HepG2 (cell line): ENCODE data around the gene OTOP1. TPM values are rescaled to one million over a fixed set of nuclear protein-coding genes. Genes with fewer than 3 reads are reported as not detected.

ENCODE experiments used
- ARID3A ChIP-seq: IDR thresholded peaks from 2 replicates; pipeline ENCODE4 v1.6.1; 2012; ENCODE audit warnings: low read depth, low read length, improper control_type of control experiment
- CEBPB ChIP-seq: IDR thresholded peaks from 2 replicates; pipeline ENCODE4 v1.6.1; 2011; ENCODE audit warnings: low read depth, low read length, improper control_type of control experiment, borderline replicate concordance
- CREM ChIP-seq, 2 experiments: sonication (generic) in 1 of 2; formaldehyde crosslinking in 1 of 2; IDR thresholded peaks; 2 replicates each; pipeline versions ENCODE4 v1.4.0 to v1.6.1; 2016 to 2020; ENCODE audit warnings: antibody characterized with exemption in 1 of 2, mild to moderate bottlenecking in 1 of 2, missing genetic modification reagents in 1 of 2
- DR1 ChIP-seq: sonication (generic); formaldehyde crosslinking; IDR thresholded peaks from 2 replicates; pipeline ENCODE4 v1.8.0; 2021; ENCODE audit warnings: mild to moderate bottlenecking, missing genetic modification reagents, inconsistent platforms
- GATAD2A ChIP-seq: IDR thresholded peaks from 2 replicates; pipeline ENCODE4 v1.6.1; 2016
- GPN1 ChIP-seq: sonication (generic); formaldehyde crosslinking; IDR thresholded peaks from 2 replicates; pipeline ENCODE4 v1.5.1; 2020; ENCODE audit warnings: missing genetic modification reagents, borderline replicate concordance
- HDAC1 ChIP-seq: sonication (generic); formaldehyde crosslinking; IDR thresholded peaks from 2 replicates; pipeline ENCODE4 v1.5.1; 2020; ENCODE audit warnings: mild to moderate bottlenecking, missing genetic modification reagents
- HNF1B ChIP-seq: sonication (generic); formaldehyde crosslinking; IDR thresholded peaks from 2 replicates; pipeline ENCODE4 v1.5.1; 2020; ENCODE audit warnings: mild to moderate bottlenecking, moderate library complexity, missing genetic modification reagents
- HNF4G ChIP-seq, 2 experiments: sonication (generic) in 1 of 2; formaldehyde crosslinking in 1 of 2; IDR thresholded peaks; 2 replicates each; pipeline versions ENCODE4 v1.4.0 to v1.6.1; 2011 to 2020; ENCODE audit warnings: borderline replicate concordance in 2 of 2, low read depth in 2 of 2, mild to moderate bottlenecking in 2 of 2, low read length in 1 of 2, missing genetic modification reagents in 1 of 2, moderate library complexity in 1 of 2
- KAT8 ChIP-seq: IDR thresholded peaks from 2 replicates; pipeline ENCODE4 v1.6.1; 2016; ENCODE audit warnings: missing genetic modification reagents, missing compliant biosample characterization
- NR2C2 ChIP-seq: sonication (generic); formaldehyde crosslinking; IDR thresholded peaks from 2 replicates; pipeline ENCODE4 v1.4.0; 2020; ENCODE audit warnings: missing genetic modification reagents, mild to moderate bottlenecking, moderate library complexity, borderline replicate concordance
- POGZ ChIP-seq: sonication (generic); formaldehyde crosslinking; IDR thresholded peaks from 2 replicates; pipeline ENCODE4 v1.4.0; 2020; ENCODE audit warnings: mild to moderate bottlenecking, missing genetic modification reagents
- SOX5 ChIP-seq: IDR thresholded peaks from 2 replicates; pipeline ENCODE4 v1.6.1; 2016; ENCODE audit warnings: borderline replicate concordance
- STAG1 ChIP-seq: sonication (generic); formaldehyde crosslinking; IDR thresholded peaks from 2 replicates; pipeline ENCODE4 v1.4.0; 2020; ENCODE audit warnings: missing genetic modification reagents
- TCF12 ChIP-seq, 2 experiments: fragments of 450-650 bp in 1 of 2; sonication (generic) in 1 of 2; formaldehyde crosslinking in 1 of 2; IDR thresholded peaks; 2 replicates each; pipeline versions ENCODE4 v1.6.1 to v1.8.0; 2017 to 2022; ENCODE audit warnings: antibody characterized with exemption in 1 of 2, mild to moderate bottlenecking in 1 of 2, missing genetic modification reagents in 1 of 2, moderate library complexity in 1 of 2
- THYN1 ChIP-seq: sonication (generic); formaldehyde crosslinking; IDR thresholded peaks from 2 replicates; pipeline ENCODE4 v1.8.1; 2023; ENCODE audit warnings: low read depth, mild to moderate bottlenecking, moderate library complexity, missing genetic modification reagents, borderline replicate concordance
- ZBTB33 ChIP-seq: sonication (generic); formaldehyde crosslinking; IDR thresholded peaks from 2 replicates; pipeline ENCODE4 v1.4.0; 2020; ENCODE audit warnings: missing genetic modification reagents
- ZBTB39 ChIP-seq: sonication (generic); formaldehyde crosslinking; IDR thresholded peaks from 2 replicates; pipeline ENCODE4 v1.5.0; 2020; ENCODE audit warnings: missing genetic modification reagents
- ZFP36L2 ChIP-seq: sonication (generic); formaldehyde crosslinking; IDR thresholded peaks from 2 replicates; pipeline ENCODE4 v1.4.0; 2020; ENCODE audit warnings: missing genetic modification reagents
- ZNF331 ChIP-seq: sonication (generic); formaldehyde crosslinking; IDR thresholded peaks from 2 replicates; pipeline ENCODE4 v1.4.0; 2020; ENCODE audit warnings: missing genetic modification reagents
- ZNF546 ChIP-seq: sonication (generic); formaldehyde crosslinking; conservative IDR thresholded peaks from 2 replicates; pipeline ENCODE4 v1.8.1; 2023; ENCODE audit warnings: mild to moderate bottlenecking, missing genetic modification reagents
- polyA plus RNA-seq, 8 experiments: library from polyadenylated mRNA; depleted of rRNA in 3 of 8; stranded (reverse) in 7 of 8; unstranded in 1 of 8; fragments of >200 nt; fragmentation: Illumina TruSeq in 4 of 8; extraction: Trizol in 4 of 8; gene quantifications; 2 replicates each; pipeline versions ENCODE4 v1.2.1 to v1.2.3, GENCODE V29; 2011 to 2016; ENCODE audit warnings: low read depth in 4 of 8, missing spikeins in 1 of 8, mixed read lengths in 1 of 8; ENCODE audit not compliant: insufficient read depth in 1 of 8
- total RNA-seq, 5 experiments: library from RNA; depleted of rRNA; stranded (reverse); fragments of >200 nt; fragmentation: Illumina TruSeq; extraction: Trizol; gene quantifications; 2 replicates each; pipeline ENCODE4 v1.2.3, GENCODE V29; 2016; ENCODE audit warnings: low read depth in 1 of 5

Gene OTOP1
- total and polyA plus RNA-seq, 2 of the 13 experiments (the other 11 are each of a cell fraction or from before 2014, with no cell fraction given), result not detected

GRCh38 chr4:4259484-4260100 lies 32.9 kb upstream of the OTOP1 start (continued):
- TF ChIP-seq HNF4G (IDR thresholded peaks at IDR 0.05; ENCODE audit: borderline replicate concordance, low read depth, low read length) (peak; percentile 93), HNF4G (CRISPR knock-in tag; IDR thresholded peaks at IDR 0.05; ENCODE audit: borderline replicate concordance, low read depth) (peak; percentile 84; the same call in 1 of the 2 replicates), DR1 (CRISPR knock-in tag) (no peak), ARID3A (peak; percentile 89), CEBPB (peak; percentile 78), KAT8 (peak; percentile 57; the same call in 1 of the 2 replicates), ZBTB39 (no peak), ZNF546 (CRISPR knock-in tag) (no peak), ZBTB33 (CRISPR knock-in tag) (peak; percentile 44; the same call in 1 of the 2 replicates), POGZ (CRISPR knock-in tag) (peak; percentile 52; the same call in 1 of the 2 replicates), HDAC1 (peak; percentile 76), SOX5 (peak; percentile 99), GPN1 (CRISPR knock-in tag) (no peak), HNF1B (CRISPR knock-in tag) (peak; percentile 84), THYN1 (no peak), STAG1 (no peak), GATAD2A (CRISPR knock-in tag) (peak; percentile 91), CREM (IDR thresholded peaks at IDR 0.05) (peak; percentile 86), CREM (CRISPR knock-in tag; IDR thresholded peaks at IDR 0.05) (no peak), TCF12 (IDR thresholded peaks at IDR 0.05) (no peak), TCF12 (CRISPR knock-in tag; IDR thresholded peaks at IDR 0.05) (no peak), ZFP36L2 (CRISPR knock-in tag) (no peak), ZNF331 (CRISPR knock-in tag) (peak; percentile 78), NR2C2 (CRISPR knock-in tag) (peak; percentile 88)
